T-helper 17 cell (primary cell): ENCODE measurements around the gene ADGRD2. TPM values are rescaled to one million over a fixed set of nuclear protein-coding genes. Genes with fewer than 3 reads are reported as not detected.

Experiments used
- ATAC-seq: fragments of 150-1000 bp; cut with Tn5 transposase; 2 replicates; pipeline ENCODE4 v1.10.0; 2021; ENCODE audit warnings: mild to moderate bottlenecking, moderate library complexity
- DNase-seq, 3 donors: peaks; one replicate each; pipeline versions ENCODE4 v3.0.0 to v3.0.0-alpha.2; 2020 to 2021
- H3K9me3 ChIP-seq: one replicate; pipeline ENCODE4 v1.7.0; 2013; ENCODE audit warnings: low read length, mild to moderate bottlenecking; ENCODE audit not compliant: control insufficient read depth, poor library complexity, severe bottlenecking
- H3K27ac Mint-ChIP-seq: one replicate; pipeline ENCODE4 v1.8.0; 2022; ENCODE audit warnings: mild to moderate bottlenecking, moderate library complexity, mixed read lengths
- H3K27me3 Mint-ChIP-seq: one replicate; pipeline ENCODE4 v1.8.0; 2022; ENCODE audit warnings: mixed read lengths
- H3K36me3 Mint-ChIP-seq: one replicate; pipeline ENCODE4 v1.8.0; 2022; ENCODE audit warnings: low read depth, mixed read lengths
- H3K4me1 Mint-ChIP-seq: one replicate; pipeline ENCODE4 v1.8.0; 2022; ENCODE audit warnings: mild to moderate bottlenecking, mixed read lengths
- H3K4me3 Mint-ChIP-seq: one replicate; pipeline ENCODE4 v1.8.0; 2022; ENCODE audit warnings: mild to moderate bottlenecking, moderate library complexity, mixed read lengths
- total RNA-seq, 4 donors: library from RNA in 2 of 4; stranded (reverse) in 2 of 4; gene quantifications; one replicate each; pipeline ENCODE4 v1.2.3 and lab custom pipeline; 2022 to 2026

ADGRD2 gene
- total RNA-seq, 2 donors from 2014 or later: not detected

GRCh38 chr9:124493794-124494479 is 43.7 kb downstream of the ADGRD2 start:
- peak overlapping the region; percentile 88 for H3K27ac Mint-ChIP-seq

GRCh38 chr9:124495126-124496074 is 45.1 kb downstream of the ADGRD2 start:
- no peak for DNase-seq
- Mint-ChIP-seq H3K4me1 (peaks cover 13% of the 10 kb centered on the region), H3K4me3 (no peak overlapping the region), H3K27me3 (peaks cover 11% of the 10 kb centered on the region), H3K27ac (no peak overlapping the region), H3K36me3 (peaks cover 2% of the 10 kb centered on the region)
- ATAC-seq: no peak
- no peaks in the 10 kb centered on the region for H3K9me3 ChIP-seq

More at GRCh38 chr9:124493794-124494479, 43.7 kb downstream of the ADGRD2 start:
- H3K36me3 Mint-ChIP-seq: peaks cover 2% of the 10 kb centered on the region
- ATAC-seq (no peak), DNase-seq (no peak)
- H3K9me3 ChIP-seq: no peaks in the 10 kb centered on the region
- peaks cover 12% of the 10 kb centered on the region for H3K27me3 Mint-ChIP-seq
- peaks cover 10% of the 10 kb centered on the region for H3K4me1 Mint-ChIP-seq
- H3K4me3 Mint-ChIP-seq: no peak overlapping the region

- H3K27ac Mint-ChIP-seq: peak overlapping the region; percentile 6
- ATAC-seq (no peak), DNase-seq (no peak)
- H3K4me1 Mint-ChIP-seq: peaks cover 13% of the 10 kb centered on the region
- peaks cover 5% of the 10 kb centered on the region for H3K36me3 Mint-ChIP-seq
- peaks cover 14% of the 10 kb centered on the region for H3K27me3 Mint-ChIP-seq
- H3K9me3 ChIP-seq: no peaks in the 10 kb centered on the region
- H3K4me3 Mint-ChIP-seq: no peak overlapping the region
These were observed 45.8 kb downstream of the ADGRD2 start for GRCh38 chr9:124496075-124496449.

- H3K9me3 ChIP-seq: no peaks in the 10 kb centered on the region
- ATAC-seq: no peak
These were observed 46.2 kb downstream of the ADGRD2 start for GRCh38 chr9:124496463-124496862.

GRCh38 chr9:124497441-124497840 is 47.2 kb downstream of the ADGRD2 start:
- peaks cover 13% of the 10 kb centered on the region for H3K4me1 Mint-ChIP-seq
- H3K27me3 Mint-ChIP-seq: peaks cover 22% of the 10 kb centered on the region
- no peak for ATAC-seq
- H3K27ac Mint-ChIP-seq: no peak overlapping the region
- H3K4me3 Mint-ChIP-seq: no peak overlapping the region
- H3K9me3 ChIP-seq: no peaks in the 10 kb centered on the region
- no peak for DNase-seq
- H3K36me3 Mint-ChIP-seq: peaks cover 5% of the 10 kb centered on the region

More at GRCh38 chr9:124496463-124496862, 46.2 kb downstream of the ADGRD2 start:
- Mint-ChIP-seq H3K27me3 (peaks cover 16% of the 10 kb centered on the region), H3K27ac (peak overlapping the region; percentile 6), H3K36me3 (peaks cover 5% of the 10 kb centered on the region), H3K4me3 (no peak overlapping the region), H3K4me1 (peaks cover 13% of the 10 kb centered on the region)
- DNase-seq: no peak

GRCh38 chr9:124498040-124498439 is 47.8 kb downstream of the ADGRD2 start:
- Mint-ChIP-seq H3K27me3 (peaks cover 22% of the 10 kb centered on the region), H3K27ac (no peak overlapping the region), H3K4me3 (no peak overlapping the region), H3K36me3 (peaks cover 5% of the 10 kb centered on the region), H3K4me1 (peaks cover 13% of the 10 kb centered on the region)
- ATAC-seq (no peak), DNase-seq (no peak)
- no peaks in the 10 kb centered on the region for H3K9me3 ChIP-seq

GRCh38 chr9:124498499-124499146 is 48.4 kb downstream of the ADGRD2 start:
- no peaks in the 10 kb centered on the region for H3K9me3 ChIP-seq
- H3K36me3 Mint-ChIP-seq: peaks cover 5% of the 10 kb centered on the region
- H3K27ac Mint-ChIP-seq: no peak overlapping the region
- ATAC-seq (no peak), DNase-seq (no peak)
- H3K4me1 Mint-ChIP-seq: peaks cover 13% of the 10 kb centered on the region
- no peak overlapping the region for H3K4me3 Mint-ChIP-seq
- H3K27me3 Mint-ChIP-seq: peaks cover 24% of the 10 kb centered on the region

- peaks cover 10% of the 10 kb centered on the region for H3K36me3 Mint-ChIP-seq
- H3K4me1 Mint-ChIP-seq: peaks cover 17% of the 10 kb centered on the region
- no peak for ATAC-seq
- H3K4me3 Mint-ChIP-seq: peak overlapping the region; percentile 61
- peaks cover 29% of the 10 kb centered on the region for H3K27me3 Mint-ChIP-seq
- no peak overlapping the region for H3K27ac Mint-ChIP-seq
- no peak for DNase-seq
- H3K9me3 ChIP-seq: no peaks in the 10 kb centered on the region
These were observed 49.0 kb downstream of the ADGRD2 start for GRCh38 chr9:124499216-124499615.

GRCh38 chr9:124500028-124500795 is 50.0 kb downstream of the ADGRD2 start:
- H3K4me1 Mint-ChIP-seq: peaks cover 17% of the 10 kb centered on the region
- DNase-seq (no peak), ATAC-seq (no peak)
- H3K36me3 Mint-ChIP-seq: peaks cover 10% of the 10 kb centered on the region
- peaks cover 29% of the 10 kb centered on the region for H3K27me3 Mint-ChIP-seq
- H3K9me3 ChIP-seq: no peaks in the 10 kb centered on the region
- H3K4me3 Mint-ChIP-seq: no peak overlapping the region
- H3K27ac Mint-ChIP-seq: no peak overlapping the region

GRCh38 chr9:124500796-124501611 is 50.8 kb downstream of the ADGRD2 start:
- H3K9me3 ChIP-seq: no peaks in the 10 kb centered on the region
- no peak overlapping the region for H3K4me3 Mint-ChIP-seq
- H3K27me3 Mint-ChIP-seq: peaks cover 29% of the 10 kb centered on the region
- no peak overlapping the region for H3K27ac Mint-ChIP-seq
- H3K36me3 Mint-ChIP-seq: peaks cover 10% of the 10 kb centered on the region
- DNase-seq: no peak
- peaks cover 17% of the 10 kb centered on the region for H3K4me1 Mint-ChIP-seq
- ATAC-seq: no peak

- Mint-ChIP-seq H3K4me3 (no peak overlapping the region), H3K27ac (no peak overlapping the region), H3K4me1 (peaks cover 12% of the 10 kb centered on the region), H3K27me3 (peaks cover 35% of the 10 kb centered on the region), H3K36me3 (peaks cover 10% of the 10 kb centered on the region)
- DNase-seq (no peak), ATAC-seq (no peak)
- H3K9me3 ChIP-seq: no peaks in the 10 kb centered on the region
These were observed 51.6 kb downstream of the ADGRD2 start for GRCh38 chr9:124501771-124502320.
